ENCODE measurements around the gene FRAS1.
"Not testable (repeated sequence)": the region's sequence is repeated elsewhere in the genome, so short reads cannot be mapped to it uniquely, and the experiment has no call there.

FRAS1 gene

DNA sequence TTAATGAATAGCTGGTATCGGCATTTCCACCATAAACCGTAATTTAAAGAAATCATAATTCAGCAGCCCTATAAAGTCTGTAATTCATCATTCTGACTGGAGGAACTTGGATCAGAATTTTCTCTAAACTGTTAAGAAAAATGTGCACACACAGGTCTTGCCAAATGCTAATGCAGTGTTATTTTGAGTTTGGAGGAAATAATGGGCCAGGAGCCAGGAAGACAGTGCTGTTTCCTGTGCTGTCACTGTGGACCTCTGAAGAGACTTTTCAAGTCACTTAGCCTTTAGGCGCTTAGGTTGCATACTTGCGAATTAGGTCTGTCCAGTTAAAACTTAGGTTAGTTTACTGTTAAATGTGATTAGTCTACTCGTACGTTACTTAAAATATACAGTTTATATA lies 357.0 kb downstream of the FRAS1 start:
- no peak for DNase-seq (ENCODE audit: insufficient read length, low spot score)
- no peak for FAIRE-seq

DNA sequence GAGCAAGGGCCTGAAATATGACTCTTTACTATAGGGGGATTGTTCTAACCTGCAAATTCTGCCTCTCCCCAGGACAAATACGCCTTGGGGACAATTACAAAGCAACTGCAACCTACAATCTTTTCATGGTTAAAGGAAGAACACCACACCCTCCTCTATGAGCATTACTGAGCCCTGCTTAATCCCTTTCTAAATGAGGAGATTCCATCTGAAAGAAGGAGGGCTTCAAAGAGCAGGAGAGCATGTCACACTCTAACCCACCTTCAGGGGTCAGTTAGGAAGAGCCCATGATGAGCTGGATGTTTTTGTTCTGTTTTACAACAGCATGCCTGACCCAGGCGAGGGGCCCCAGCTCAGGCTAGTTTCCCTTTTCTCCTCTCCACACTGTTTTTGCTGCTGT lies 360.5 kb downstream of the FRAS1 start:
- DNase-seq (ENCODE audit: insufficient read length, low spot score) (no peak), FAIRE-seq (no peak)

DNA sequence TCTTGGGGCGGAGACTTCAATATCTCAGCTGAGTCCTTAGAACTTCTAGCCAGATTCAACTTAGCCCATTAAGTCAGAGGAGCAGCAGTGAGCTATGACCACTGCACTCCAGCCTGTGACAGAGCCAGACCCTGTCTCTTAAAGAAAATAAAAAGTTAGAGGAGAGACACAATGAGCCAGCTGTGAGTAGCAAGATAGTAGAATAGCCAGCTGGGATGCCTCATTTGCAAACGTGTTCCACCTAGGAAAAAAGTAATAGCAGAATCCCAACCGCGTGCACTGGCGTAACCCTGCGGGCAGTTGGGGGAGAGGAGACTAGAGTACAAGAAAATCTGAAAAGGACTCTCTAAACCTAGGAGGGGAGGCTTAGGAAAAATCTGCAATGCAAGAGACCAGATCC lies 361.3 kb downstream of the FRAS1 start:
- no peak for FAIRE-seq

DNA sequence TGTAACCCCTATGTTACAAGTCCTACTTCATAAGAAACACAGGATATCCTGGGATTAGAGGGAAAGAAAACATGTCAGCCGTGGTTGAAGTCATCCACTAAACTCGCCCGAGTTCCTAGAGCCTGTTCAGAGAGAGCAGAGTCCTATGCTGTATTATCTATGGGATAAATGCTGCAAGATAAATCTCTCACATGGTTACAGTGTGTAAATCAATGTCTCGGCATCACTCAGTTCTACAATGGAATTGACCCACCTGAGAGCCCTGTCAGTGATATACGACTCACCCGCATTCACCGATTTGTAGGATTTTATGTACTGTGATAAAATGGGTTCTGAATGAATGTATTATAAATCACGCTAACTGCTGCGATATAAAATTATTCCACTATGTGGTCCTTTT lies 366.7 kb downstream of the FRAS1 start:
- DNase-seq (ENCODE audit: insufficient read length, low spot score) (no peak), FAIRE-seq (no peak)

More for the DNA sequence above, 361.3 kb downstream of the FRAS1 start:
- no peak for DNase-seq (ENCODE audit: insufficient read length, low spot score)

DNA sequence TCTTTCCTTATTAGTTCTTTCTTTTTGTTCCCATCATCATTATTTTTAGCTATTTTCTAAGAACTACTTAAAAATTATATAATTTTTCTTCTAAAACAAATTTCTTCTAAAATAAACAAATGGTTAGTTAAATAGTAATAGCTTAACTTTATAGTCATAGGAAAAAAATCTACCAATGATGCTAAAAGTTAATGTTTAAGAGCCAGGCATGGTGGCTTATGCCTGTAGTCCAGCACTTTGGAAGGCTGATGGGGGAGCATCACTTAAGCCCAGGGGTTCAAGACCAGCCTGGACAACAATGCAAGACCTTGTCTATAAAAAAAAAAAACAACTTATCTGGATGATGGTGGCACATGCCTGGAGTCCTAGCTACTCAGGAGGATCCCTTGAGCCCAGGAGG lies 367.3 kb downstream of the FRAS1 start:
- FAIRE-seq (no peak), DNase-seq (ENCODE audit: insufficient read length, low spot score) (no peak)

DNA sequence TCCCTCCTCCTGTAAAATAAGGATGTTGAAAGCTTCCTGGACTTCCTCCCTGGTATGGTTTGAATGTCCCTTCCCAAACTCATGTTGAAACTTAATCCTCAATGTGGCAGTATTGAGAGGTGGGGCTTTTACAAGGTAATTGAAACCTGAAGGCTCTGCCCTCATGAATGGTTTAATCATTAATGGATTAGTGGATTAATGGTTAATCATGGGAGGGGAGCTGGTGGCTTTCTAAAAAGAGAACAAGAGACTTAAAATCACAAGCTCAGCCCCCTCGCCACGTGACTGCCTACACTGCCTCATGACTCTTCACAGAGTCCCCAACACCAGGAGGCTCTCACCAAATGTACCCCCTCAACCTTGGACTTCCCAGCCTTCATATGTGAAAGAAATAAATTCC lies 369.8 kb downstream of the FRAS1 start:
- no peak for FAIRE-seq

DNA sequence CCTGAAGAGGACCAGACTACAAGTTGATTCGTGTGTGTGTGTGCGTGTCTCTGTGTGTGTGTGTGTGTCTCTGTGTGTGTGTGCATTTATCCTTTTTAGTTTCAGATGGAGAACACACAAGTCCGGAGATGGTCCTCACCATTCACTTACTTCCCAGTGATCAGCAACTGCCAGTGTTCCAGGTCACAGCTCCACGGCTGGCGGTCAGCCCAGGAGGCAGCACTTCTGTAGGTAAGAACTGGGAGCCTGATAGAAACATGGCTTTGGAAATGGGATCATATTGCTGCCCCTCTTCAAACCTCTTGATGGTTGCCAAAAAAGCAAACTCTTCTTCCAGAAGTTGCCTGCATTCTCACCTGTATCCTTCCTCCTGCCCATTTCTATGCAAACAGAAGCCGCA lies 371.9 kb downstream of the FRAS1 start:
- no peak for FAIRE-seq
- no peak for DNase-seq (ENCODE audit: insufficient read length, low spot score)

More for the DNA sequence above, 369.8 kb downstream of the FRAS1 start:
- DNase-seq (ENCODE audit: insufficient read length, low spot score) = no peak

DNA sequence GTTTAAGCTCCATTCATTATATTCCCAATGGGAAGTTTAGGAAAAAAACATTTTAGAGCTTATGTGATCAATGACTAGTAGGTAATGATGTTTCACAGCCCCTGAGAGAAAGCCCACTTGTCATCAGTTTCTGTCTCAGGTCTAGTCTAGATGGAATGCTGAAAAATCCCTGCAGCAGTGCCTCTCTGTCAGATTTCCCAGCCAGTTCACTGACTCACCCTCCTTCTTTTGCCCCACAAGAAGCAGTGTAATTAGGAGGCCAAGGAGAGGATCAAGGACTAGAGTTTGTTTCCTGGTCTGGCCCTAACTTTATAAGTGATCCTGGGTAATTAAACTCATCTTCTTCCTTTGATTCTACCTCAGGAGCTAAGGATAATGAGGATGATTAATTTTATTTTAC lies 375.8 kb downstream of the FRAS1 start:
- DNase-seq (ENCODE audit: insufficient read length, low spot score) (no peak), FAIRE-seq (no peak)

DNA sequence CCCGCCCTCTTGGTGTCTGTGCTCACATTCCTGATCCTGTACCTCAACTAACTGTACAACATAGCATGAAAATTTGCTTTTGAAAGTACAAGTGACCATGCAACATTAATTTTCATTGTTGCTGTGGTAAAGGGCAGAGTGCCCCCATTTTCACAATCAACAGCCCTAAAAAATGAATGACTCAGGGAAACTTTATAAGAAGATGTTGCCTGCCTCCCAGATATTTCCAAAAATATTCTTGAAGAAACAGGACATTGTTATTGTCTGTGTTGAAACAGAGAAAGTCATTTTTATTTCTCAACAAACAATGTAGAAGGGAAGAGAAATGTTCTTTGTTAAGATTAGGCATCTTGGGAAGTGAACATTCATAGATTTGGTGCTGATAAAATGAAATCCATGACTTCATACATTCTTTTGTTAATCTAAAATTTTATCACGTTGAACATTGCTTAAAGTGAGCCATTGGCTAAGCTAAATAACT lies 380.5 kb downstream of the FRAS1 start:
- DNase-seq (ENCODE audit: insufficient read length, low spot score) (no peak), FAIRE-seq (no peak)

DNA sequence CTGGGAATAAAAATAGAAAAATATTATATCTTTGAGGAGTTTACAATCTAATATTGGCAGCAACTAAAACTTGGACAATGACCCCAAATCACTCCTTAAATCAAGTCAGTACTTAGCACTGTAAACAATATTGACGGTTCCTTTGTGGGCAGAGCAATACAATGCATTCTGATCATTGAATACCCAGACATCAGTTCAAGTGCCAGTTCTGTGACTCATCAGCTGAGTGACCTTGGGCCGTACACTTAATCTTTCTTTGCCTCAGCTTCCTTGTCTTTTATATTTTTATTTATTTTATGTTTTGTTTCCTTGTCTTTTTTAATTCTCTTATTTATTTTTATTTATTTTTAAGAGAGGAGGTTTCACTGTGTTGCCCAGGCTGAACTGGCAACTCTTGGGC lies 382.2 kb downstream of the FRAS1 start:
- FAIRE-seq = no peak

DNA sequence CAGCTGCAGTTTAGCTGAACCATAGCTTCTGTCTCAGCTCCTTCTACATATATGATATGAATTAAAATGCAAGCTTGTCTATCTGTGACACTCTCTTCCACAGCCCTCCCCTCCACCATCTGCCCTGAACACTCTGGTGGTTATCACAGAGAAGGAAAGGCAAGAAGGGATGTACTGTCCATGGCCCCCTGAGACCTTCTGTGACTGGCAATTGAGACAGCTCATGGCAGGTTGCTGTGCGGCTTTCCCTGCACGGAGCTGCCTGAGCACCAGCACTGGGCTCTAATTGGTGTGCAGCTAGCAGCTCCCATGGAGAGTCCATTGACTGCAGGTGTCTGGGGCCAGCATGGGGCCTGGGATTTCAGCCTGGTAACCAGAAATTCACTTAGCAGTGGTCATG lies 384.6 kb downstream of the FRAS1 start:
- DNase-seq (ENCODE audit: insufficient read length, low spot score) (no peak), FAIRE-seq (no peak)

More for the DNA sequence above, 382.2 kb downstream of the FRAS1 start:
- DNase-seq (ENCODE audit: insufficient read length, low spot score) = no peak

DNA sequence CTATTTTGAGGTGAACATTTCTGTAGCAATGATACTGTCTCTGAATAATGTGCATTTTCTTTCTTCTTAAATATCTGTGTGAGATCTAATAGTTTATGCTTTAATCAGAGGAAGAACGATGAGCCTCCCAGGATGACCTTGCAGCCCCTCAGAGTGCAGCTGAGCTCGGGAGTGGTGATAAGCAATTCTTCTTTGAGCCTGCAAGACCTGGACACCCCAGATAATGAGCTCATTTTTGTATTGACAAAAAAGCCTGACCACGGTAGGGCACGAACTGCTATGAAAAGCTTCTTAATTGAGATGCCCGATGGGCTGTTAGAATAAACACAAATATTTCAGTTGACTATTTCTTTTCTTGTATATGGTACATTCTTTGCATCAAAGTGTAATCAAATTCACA lies 389.5 kb downstream of the FRAS1 start:
- FAIRE-seq (no peak), DNase-seq (ENCODE audit: insufficient read length, low spot score) (no peak)

DNA sequence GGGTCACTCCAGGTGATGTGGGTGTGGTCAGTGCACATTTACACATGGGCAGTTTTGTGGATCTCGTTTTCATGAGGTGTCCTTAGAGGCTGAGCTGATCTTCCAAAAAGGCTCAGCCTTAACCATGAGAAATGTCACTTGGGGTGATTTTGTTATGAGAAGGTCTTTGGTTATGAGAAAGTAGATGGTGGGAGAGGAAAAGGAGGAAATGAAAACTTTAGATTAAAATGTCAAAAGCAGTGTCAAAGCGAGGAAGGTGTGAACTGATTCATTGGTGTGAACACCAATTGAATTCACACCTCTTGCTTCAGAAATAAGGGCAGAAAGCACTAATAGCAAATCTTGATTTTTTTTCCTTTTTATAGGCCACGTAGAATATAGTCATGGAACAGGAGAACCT lies 394.3 kb downstream of the FRAS1 start:
- FAIRE-seq = no peak
- no peak for DNase-seq (ENCODE audit: insufficient read length, low spot score)

DNA sequence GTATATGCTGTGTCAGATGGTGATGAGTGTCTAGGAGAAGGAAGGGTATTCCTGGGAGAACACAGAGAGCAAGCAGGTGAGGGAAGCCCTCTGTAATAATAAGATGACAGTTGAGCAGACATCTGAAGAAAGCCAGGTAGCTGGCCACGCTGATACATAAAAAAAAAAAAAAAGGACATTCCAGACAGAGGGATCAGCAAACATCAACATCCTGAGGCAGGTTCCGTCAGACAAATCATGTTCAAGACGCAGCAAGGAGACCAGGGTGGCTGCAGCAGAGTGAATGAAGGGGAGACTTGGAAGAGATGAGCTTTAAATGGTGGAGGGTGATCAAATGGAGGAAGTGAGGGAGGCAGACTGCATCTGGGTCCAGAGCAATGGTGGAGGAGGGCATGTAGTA lies 396.9 kb downstream of the FRAS1 start:
- DNase-seq (ENCODE audit: insufficient read length, low spot score) (no peak), FAIRE-seq (no peak)

DNA sequence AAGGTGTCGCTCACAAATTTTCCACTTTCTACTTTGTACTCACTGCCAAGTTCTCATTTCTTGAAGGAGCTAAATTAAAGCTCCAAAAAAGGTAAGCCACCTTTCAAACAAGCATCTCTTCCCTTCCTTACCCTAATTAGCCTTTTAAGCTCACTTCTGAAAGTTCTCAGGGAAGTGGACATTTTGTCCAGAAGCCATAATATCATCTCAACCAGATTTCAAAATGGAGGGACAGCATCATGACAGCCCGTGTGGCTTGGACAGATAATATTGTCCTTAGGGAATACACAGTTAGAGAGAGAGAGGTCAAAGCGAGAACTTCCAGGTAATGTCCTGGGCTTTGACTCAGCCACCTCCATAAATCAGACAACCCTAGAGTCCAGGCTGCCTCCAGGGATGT lies 400.6 kb downstream of the FRAS1 start:
- no peak for FAIRE-seq
- DNase-seq (ENCODE audit: insufficient read length, low spot score) = no peak

DNA sequence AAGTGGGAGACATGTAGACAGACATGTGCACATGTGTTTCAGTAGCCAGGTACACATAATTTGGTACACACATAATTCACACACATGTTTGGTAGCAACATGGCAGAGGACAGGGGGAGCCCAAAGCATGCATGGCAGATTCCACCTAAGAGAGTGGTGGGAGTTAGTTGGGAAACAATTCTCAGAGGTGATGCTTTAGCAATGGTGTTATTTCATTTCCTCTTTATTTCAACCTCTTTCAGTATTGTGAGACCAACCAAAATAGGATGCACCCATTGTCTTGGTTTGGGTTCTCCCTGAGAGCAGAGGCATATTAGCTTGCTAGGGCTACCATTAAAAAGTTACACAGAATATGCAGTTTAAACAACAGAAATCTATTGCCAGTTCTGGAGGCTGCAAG lies 402.2 kb downstream of the FRAS1 start:
- DNase-seq (ENCODE audit: insufficient read length, low spot score) (no peak), FAIRE-seq (no peak)

DNA sequence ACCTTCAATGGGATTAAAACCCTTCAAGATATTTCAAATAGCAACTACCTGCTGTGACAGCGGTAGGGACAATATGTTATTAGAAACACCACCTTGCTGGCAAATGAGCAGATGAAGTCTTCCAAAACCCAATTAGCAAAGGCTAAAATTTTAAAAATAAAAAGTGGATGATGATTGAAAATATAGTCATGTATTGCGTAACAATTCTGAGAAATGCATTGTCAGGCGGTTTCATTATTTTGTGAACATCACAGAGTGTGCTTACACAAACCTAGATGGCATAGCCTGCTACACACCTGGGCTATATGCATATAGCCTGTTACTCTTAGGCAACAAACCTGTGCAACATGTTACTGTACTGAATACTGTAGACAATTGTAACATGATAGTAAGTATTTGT lies 403.2 kb downstream of the FRAS1 start:
- no peak for FAIRE-seq
- no peak for DNase-seq (ENCODE audit: insufficient read length, low spot score)

DNA sequence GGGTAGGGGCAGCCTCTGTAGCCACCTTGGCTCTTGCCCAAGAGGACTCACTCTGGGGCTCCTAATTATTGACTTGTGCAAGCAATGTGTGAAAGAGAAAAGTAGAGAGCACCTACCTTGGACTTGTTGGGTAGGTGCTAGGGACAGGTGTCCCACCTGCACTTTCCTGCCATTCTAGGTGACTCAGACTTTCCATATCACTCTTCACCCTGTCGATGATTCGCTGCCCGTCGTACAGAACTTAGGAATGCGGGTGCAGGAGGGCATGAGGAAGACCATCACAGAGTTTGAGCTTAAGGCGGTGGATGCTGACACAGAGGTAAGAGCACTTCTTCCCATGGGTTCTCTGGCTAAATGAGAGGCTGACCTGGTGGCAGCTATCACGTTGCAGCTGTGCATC lies 407.1 kb downstream of the FRAS1 start:
- FAIRE-seq (no peak), DNase-seq (ENCODE audit: insufficient read length, low spot score) (no peak)

DNA sequence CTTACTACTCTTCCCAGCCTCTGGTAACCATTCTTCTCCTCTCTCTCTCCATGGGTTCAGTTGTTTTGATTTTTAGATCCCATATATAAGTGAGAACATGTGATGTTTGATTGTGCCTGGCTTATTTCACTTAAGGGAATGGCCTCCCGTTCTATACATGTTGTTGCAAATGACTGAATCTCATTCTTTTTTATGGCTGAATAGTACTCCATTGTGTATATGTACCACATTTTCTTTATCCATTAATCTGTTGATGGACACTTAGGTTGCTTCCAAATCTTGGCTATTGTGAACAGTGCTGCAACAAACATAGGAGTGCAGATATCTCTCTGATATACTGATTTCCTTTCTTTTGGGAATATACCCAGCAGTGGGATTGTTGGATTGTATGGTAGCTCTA lies 410.1 kb downstream of the FRAS1 start:
- not testable (repeated sequence) for FAIRE-seq; DNase-seq (ENCODE audit: insufficient read length, low spot score)

DNA sequence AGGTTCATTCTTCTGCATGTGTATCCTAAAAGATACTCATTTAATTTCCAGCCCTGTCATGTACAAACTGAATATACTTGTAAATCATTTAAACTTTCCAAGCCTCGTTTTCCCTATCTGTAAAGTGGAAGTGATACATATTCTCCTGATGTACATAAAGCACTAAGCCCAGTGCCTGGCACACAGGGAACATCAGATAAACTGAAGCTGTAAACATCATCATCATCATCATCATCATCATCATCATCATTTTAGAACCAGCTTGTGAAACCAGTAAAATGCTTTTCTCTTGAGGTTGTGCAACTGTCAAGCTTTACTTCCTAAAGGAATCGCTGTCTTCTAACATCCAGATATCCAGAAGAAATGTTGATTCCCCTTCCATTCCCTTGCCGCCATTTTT lies 411.1 kb downstream of the FRAS1 start:
- FAIRE-seq = no peak

DNA sequence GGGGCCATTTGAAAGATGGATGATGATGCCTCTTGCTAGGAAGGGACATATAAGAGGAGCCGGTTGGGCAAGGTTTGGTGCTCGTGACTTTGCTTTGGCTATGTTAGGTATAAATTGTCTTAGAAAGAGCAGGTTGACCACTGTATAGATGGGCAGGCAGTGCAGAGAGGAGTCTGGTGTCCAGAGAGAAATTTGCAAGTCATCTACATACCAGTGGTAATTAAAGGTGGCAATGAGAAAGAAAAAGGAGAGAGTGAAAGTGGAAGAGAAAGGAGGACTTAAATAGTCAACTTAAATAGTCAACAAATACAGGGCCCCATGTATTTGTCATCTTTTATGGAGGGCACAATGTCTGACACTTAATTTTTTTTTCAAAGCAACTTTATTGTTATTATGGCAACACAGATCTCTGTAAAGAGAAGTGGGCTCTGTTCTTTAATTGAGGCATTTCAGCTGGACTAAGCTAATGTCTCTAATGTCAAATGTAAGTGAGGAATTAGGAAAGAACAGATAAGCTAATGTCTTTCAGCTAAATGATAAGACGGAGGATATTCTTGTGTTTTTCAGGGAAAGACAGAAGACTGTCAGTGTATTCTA lies 419.1 kb downstream of the FRAS1 start:
- no peak for DNase-seq (ENCODE audit: insufficient read length, low spot score)
- no peak for FAIRE-seq

More for the DNA sequence above, 411.1 kb downstream of the FRAS1 start:
- DNase-seq (ENCODE audit: insufficient read length, low spot score) = no peak

DNA sequence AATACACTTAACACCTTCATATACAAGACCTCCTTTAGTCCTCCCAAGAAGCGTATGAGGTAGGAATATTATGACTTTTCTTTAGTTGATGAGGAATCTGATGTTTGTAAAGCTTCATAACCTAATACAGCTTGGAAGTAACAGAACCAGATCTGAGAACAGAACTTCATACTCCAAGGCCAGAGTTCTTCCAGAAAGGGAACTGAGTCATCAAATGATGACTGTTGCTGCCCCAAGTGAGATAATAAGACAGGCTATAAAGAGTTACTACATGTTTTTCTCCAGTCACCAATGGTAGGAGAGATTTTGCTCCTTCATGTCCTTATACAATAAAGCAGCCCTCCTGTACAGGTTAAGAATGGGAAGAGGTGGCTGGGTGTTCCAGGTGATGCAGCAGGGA lies 420.2 kb downstream of the FRAS1 start:
- FAIRE-seq = no peak
- no peak for DNase-seq (ENCODE audit: insufficient read length, low spot score)

DNA sequence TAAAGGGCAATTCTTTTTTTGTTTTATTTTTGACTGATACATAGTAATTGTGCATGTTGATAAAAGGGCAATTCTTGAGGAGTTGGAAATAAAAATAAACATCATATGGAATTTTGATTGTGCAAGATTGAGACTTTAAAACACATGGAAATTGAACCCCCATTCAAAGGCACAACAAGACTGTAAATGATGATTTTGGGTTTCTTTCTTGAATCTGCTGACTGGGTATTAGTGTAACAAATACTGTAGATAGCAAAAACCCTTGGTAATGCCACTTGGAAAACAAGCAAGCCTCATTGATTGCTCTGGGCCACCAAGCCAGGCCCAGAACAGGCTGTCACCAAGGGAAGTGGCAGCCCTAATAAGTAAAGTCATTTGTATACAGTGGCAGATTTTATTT lies 421.4 kb downstream of the FRAS1 start:
- FAIRE-seq (no peak), DNase-seq (ENCODE audit: insufficient read length, low spot score) (no peak)

All from HTR-8/SVneo (cell line).